ENCODE measurements around the gene TWNK.

Gene TWNK

DNA sequence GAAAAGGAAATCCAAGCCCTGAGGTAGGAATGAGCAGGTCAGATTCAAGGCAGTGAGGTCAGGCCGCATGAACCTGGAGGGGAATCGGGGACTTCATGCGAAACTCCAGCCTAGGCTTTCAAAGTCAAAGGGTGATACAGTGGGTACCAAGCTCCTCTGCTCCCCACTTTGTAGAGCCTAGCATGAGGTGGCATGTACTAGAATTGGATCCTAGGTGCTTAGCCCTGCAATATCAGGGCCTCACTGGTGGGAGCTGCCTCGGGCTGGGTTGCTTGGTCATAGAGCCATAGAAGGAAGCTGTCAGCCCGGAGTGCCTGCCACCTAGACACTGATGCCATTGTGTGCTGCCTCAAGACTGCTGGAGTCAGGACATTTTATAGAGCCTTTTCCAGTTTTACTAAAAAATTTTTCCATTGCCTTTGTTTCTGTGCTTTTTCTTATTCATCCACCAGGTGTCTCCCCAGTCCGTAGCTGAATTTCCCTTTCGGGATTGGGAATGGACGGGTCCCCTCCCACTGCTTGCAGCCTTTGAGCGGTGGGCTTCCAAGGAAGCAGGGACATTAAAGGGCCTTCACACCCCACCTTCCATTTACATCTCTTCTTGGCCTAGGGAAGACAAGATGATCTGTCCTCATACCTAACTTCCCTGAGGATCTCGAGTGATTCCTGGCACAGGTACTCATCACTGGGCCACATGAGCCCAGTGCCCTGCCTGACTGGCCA, 6.8 kb downstream of the TWNK start:
- WGBS (ENCODE audit: extremely low coverage, insufficient coverage, insufficient read length) = no CpG with 5 or more reads among the region's 10 CpGs
- H3K18ac ChIP-seq (ENCODE audit: low read length) = no peak overlapping the region
- H3K79me2 ChIP-seq (ENCODE audit: control insufficient read depth, insufficient read depth, low read length, poor library complexity) = peaks cover 16% of the 10 kb centered on the region
- no peak overlapping the region for H3K9ac ChIP-seq (ENCODE audit: low read length)
- H2AK5ac ChIP-seq (ENCODE audit: low read length) = no peak overlapping the region
- no peaks in the 10 kb centered on the region for H3K9me3 ChIP-seq (ENCODE audit: insufficient read depth, low read depth, low read length)
- no peak overlapping the region for H3K27ac ChIP-seq (ENCODE audit: low read depth, low read length)
- H3K79me1 ChIP-seq (ENCODE audit: low read length) = peaks cover 25% of the 10 kb centered on the region
- no peak overlapping the region for H4K12ac ChIP-seq (ENCODE audit: low read depth, low read length)
- H4K91ac ChIP-seq (ENCODE audit: low read depth, low read length) = no peak overlapping the region
- no peaks in the 10 kb centered on the region for H3K27me3 ChIP-seq (ENCODE audit: insufficient read depth, low read length)
- H2BK12ac ChIP-seq (ENCODE audit: low read length) = no peak overlapping the region
- H4K8ac ChIP-seq (ENCODE audit: low read depth, low read length) = no peak overlapping the region
- peaks cover 27 to 30% of the 10 kb centered on the region in 2 experiments for H3K36me3 ChIP-seq (ENCODE audit: control insufficient read depth in 1 of 2, insufficient read depth in 2 of 2, low read length in 2 of 2)
- no peak overlapping the region for H3K4me3 ChIP-seq (ENCODE audit: low read depth, low read length)
- peak in 1 of 2 donors; percentile 61 for DNase-seq
- no peak overlapping the region for H3K23ac ChIP-seq (ENCODE audit: low read length)
- H2AFZ ChIP-seq (ENCODE audit: insufficient read depth, low read length, poor library complexity) = no peak overlapping the region
- no peak overlapping the region for H2BK120ac ChIP-seq (ENCODE audit: insufficient read depth, low read length, poor library complexity)
- peaks cover 13 to 15% of the 10 kb centered on the region in 2 experiments for H3K4me1 ChIP-seq (ENCODE audit: control insufficient read depth in 1 of 2, insufficient read depth in 2 of 2, low read length in 2 of 2)
- H3K4ac ChIP-seq (ENCODE audit: low read depth, low read length) = no peak overlapping the region
- no peak overlapping the region for H3K14ac ChIP-seq (ENCODE audit: low read length)
- no peak overlapping the region for H2BK5ac ChIP-seq (ENCODE audit: low read depth, low read length, poor library complexity)
- no peak overlapping the region for H3K4me2 ChIP-seq (ENCODE audit: low read length)

DNA sequence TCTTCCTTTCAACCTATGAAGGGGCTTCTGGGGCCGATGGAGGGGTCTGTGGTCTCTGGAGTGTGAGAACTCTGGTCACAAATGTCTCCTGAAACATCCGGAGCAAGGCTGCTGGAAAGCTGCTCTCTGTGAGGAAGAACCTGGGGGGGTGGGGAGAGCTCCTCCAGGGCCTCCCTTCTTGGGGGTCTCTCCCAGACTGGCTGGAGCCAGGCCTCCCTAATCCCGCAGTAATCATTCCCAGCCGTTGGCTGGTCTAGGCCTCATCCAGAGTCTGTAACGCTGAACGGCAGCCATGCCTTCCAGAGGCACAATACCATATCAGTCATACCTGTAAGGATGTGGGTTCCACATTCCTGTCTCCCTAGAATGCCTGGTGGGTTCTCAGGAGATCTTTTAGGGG, 7.8 kb downstream of the TWNK start:
- H3K79me1 ChIP-seq (ENCODE audit: low read length) = peaks cover 33% of the 10 kb centered on the region
- no peak overlapping the region for H3K23ac ChIP-seq (ENCODE audit: low read length)
- H3K9me3 ChIP-seq (ENCODE audit: insufficient read depth, low read depth, low read length) = no peaks in the 10 kb centered on the region
- H2AFZ ChIP-seq (ENCODE audit: insufficient read depth, low read length, poor library complexity) = no peak overlapping the region
- no peak overlapping the region for H2AK5ac ChIP-seq (ENCODE audit: low read length)
- no peak overlapping the region for H2BK5ac ChIP-seq (ENCODE audit: low read depth, low read length, poor library complexity)
- H3K4me2 ChIP-seq (ENCODE audit: low read length) = no peak overlapping the region
- no peak overlapping the region for H4K8ac ChIP-seq (ENCODE audit: low read depth, low read length)
- H3K4ac ChIP-seq (ENCODE audit: low read depth, low read length) = no peak overlapping the region
- H3K36me3 ChIP-seq (ENCODE audit: control insufficient read depth in 1 of 2, insufficient read depth in 2 of 2, low read length in 2 of 2) = peaks cover 22% of the 10 kb centered on the region in 2 experiments
- no peak overlapping the region for H2BK120ac ChIP-seq (ENCODE audit: insufficient read depth, low read length, poor library complexity)
- peaks cover 13 to 15% of the 10 kb centered on the region in 2 experiments for H3K4me1 ChIP-seq (ENCODE audit: control insufficient read depth in 1 of 2, insufficient read depth in 2 of 2, low read length in 2 of 2)
- no peak overlapping the region for H3K18ac ChIP-seq (ENCODE audit: low read length)
- H4K12ac ChIP-seq (ENCODE audit: low read depth, low read length) = no peak overlapping the region
- no peak overlapping the region for H3K9ac ChIP-seq (ENCODE audit: low read length)
- no peak overlapping the region for H2BK12ac ChIP-seq (ENCODE audit: low read length)
- H4K91ac ChIP-seq (ENCODE audit: low read depth, low read length) = no peak overlapping the region
- H3K27me3 ChIP-seq (ENCODE audit: insufficient read depth, low read length) = no peaks in the 10 kb centered on the region
- WGBS (ENCODE audit: extremely low coverage, insufficient coverage, insufficient read length) = no CpG with 5 or more reads among the region's 6 CpGs
- DNase-seq = no peak
- no peak overlapping the region for H3K4me3 ChIP-seq (ENCODE audit: low read depth, low read length)
- no peak overlapping the region for H3K27ac ChIP-seq (ENCODE audit: low read depth, low read length)
- no peak overlapping the region for H3K14ac ChIP-seq (ENCODE audit: low read length)
- H3K79me2 ChIP-seq (ENCODE audit: control insufficient read depth, insufficient read depth, low read length, poor library complexity) = peaks cover 24% of the 10 kb centered on the region

DNA sequence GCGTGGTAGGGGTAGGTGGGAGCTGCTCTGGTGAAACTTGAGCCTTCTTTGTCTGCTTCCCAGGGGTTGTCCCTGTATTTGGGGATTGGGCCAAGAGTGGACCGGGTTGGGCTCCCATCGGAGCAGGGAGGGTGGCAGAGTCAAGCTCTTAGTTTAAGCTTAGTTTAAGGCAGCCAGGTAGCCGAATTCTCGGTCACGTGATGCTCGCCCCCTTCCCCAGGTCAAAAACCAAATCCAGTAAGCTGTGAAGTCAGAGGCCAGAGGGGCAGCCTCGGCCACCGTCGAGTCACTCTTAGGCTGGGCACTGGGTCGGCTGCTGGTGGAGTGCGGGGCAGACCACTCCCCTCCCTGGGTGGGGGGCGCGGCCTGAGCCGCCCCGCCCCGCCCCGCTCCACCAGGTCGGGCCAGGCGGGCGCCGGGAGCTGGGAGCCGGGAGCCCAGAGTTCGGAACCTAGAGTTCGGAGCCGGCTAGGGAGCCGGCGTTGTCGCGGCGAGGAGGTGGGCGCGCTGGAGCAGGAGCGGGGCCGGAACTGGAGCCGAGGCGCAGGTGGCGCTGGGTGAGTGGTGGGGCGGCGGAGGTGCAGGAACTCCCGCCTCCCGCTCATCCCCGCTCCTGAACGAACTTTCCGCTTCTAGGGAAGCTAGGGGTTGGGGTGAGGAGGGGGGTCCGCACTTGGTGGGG, 9.5 kb downstream of the TWNK start:
- peak overlapping the region; percentile 96 for H3K27ac ChIP-seq (ENCODE audit: low read depth, low read length)
- peak overlapping the region; percentile 88 for H3K18ac ChIP-seq (ENCODE audit: low read length)
- H4K8ac ChIP-seq (ENCODE audit: low read depth, low read length) = peak overlapping the region; percentile 87
- H3K79me2 ChIP-seq (ENCODE audit: control insufficient read depth, insufficient read depth, low read length, poor library complexity) = peaks cover 35% of the 10 kb centered on the region
- peak overlapping the region; percentile 89 for H4K12ac ChIP-seq (ENCODE audit: low read depth, low read length)
- peak; percentile 64 to 72 for DNase-seq
- H3K9me3 ChIP-seq (ENCODE audit: insufficient read depth, low read depth, low read length) = no peaks in the 10 kb centered on the region
- H3K4me2 ChIP-seq (ENCODE audit: low read length) = peak overlapping the region; percentile 93
- H3K9ac ChIP-seq (ENCODE audit: low read length) = peak overlapping the region; percentile 79
- no peak overlapping the region for H2BK120ac ChIP-seq (ENCODE audit: insufficient read depth, low read length, poor library complexity)
- peaks cover 21 to 24% of the 10 kb centered on the region in 2 experiments for H3K4me1 ChIP-seq (ENCODE audit: control insufficient read depth in 1 of 2, insufficient read depth in 2 of 2, low read length in 2 of 2)
- H2BK12ac ChIP-seq (ENCODE audit: low read length) = peak overlapping the region; percentile 1
- no CpG with 5 or more reads among the region's 46 CpGs for WGBS (ENCODE audit: extremely low coverage, insufficient coverage, insufficient read length)
- H2AFZ ChIP-seq (ENCODE audit: insufficient read depth, low read length, poor library complexity) = peak overlapping the region; percentile 95
- peak overlapping the region; percentile 32 for H2BK5ac ChIP-seq (ENCODE audit: low read depth, low read length, poor library complexity)
- H3K14ac ChIP-seq (ENCODE audit: low read length) = peak overlapping the region; percentile 88
- no peaks in the 10 kb centered on the region for H3K27me3 ChIP-seq (ENCODE audit: insufficient read depth, low read length)
- H4K91ac ChIP-seq (ENCODE audit: low read depth, low read length) = peak overlapping the region; percentile 97
- H3K79me1 ChIP-seq (ENCODE audit: low read length) = peaks cover 37% of the 10 kb centered on the region
- H3K4me3 ChIP-seq (ENCODE audit: low read depth, low read length) = peak overlapping the region; percentile 81
- H3K36me3 ChIP-seq (ENCODE audit: control insufficient read depth in 1 of 2, insufficient read depth in 2 of 2, low read length in 2 of 2) = peaks cover 9 to 10% of the 10 kb centered on the region in 2 experiments
- no peak overlapping the region for H3K23ac ChIP-seq (ENCODE audit: low read length)
- H3K4ac ChIP-seq (ENCODE audit: low read depth, low read length) = peak overlapping the region; percentile 26
- peak overlapping the region; percentile 0 for H2AK5ac ChIP-seq (ENCODE audit: low read length)

DNA sequence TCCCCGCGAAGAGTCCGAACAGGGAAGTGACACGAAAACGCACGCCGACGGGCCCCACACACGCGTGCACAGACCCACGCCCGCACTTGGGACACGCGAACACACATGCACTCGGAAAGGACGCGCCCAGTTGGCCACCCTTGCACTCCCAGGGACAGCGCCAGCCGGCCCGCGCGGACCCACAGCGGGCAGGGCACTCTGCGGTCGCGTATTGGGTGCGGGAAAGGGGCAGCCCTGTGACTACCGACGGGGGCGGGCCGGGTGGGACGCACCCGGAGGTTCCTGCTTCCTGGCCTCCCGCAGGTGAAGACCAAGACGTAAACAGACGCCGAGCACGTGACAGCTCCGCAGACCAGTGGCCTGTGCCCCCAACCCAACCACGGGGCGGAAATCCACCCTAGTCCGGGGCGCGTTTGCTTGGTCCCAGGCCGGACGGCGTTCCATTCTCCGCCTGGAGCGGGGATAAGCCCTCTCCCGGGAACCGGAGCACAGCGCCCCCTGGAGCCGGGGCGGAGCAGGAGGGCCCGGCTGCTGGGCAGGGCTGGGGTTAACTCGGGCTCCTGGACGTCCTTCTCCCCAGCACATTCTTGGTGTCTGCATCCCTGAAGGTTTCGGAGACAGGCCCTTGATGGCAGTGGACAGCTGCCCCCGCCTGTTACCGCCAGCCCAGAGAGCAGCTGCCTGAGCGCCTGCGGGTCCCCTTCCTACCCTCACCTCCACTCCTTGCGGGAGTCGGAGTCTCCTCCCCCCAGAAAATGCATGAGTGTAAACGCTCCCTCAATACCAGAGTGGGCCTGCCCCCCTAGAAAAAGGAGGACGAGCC, 10.2 kb downstream of the TWNK start:
- no peaks in the 10 kb centered on the region for H3K9me3 ChIP-seq (ENCODE audit: insufficient read depth, low read depth, low read length)
- peak overlapping the region; percentile 95 for H2AFZ ChIP-seq (ENCODE audit: insufficient read depth, low read length, poor library complexity)
- peaks cover 35% of the 10 kb centered on the region for H3K79me2 ChIP-seq (ENCODE audit: control insufficient read depth, insufficient read depth, low read length, poor library complexity)
- H3K18ac ChIP-seq (ENCODE audit: low read length) = peak overlapping the region; percentile 89
- peaks cover 12 to 16% of the 10 kb centered on the region in 2 experiments for H3K36me3 ChIP-seq (ENCODE audit: control insufficient read depth in 1 of 2, insufficient read depth in 2 of 2, low read length in 2 of 2)
- peak overlapping the region; percentile 90 for H2BK5ac ChIP-seq (ENCODE audit: low read depth, low read length, poor library complexity)
- peaks cover 37% of the 10 kb centered on the region for H3K79me1 ChIP-seq (ENCODE audit: low read length)
- H3K23ac ChIP-seq (ENCODE audit: low read length) = no peak overlapping the region
- peak overlapping the region; percentile 79 for H3K9ac ChIP-seq (ENCODE audit: low read length)
- DNase-seq = peak; percentile 87 to 92
- H4K91ac ChIP-seq (ENCODE audit: low read depth, low read length) = peak overlapping the region; percentile 97
- H3K27me3 ChIP-seq (ENCODE audit: insufficient read depth, low read length) = no peaks in the 10 kb centered on the region
- no CpG with 5 or more reads among the region's 66 CpGs for WGBS (ENCODE audit: extremely low coverage, insufficient coverage, insufficient read length)
- H4K12ac ChIP-seq (ENCODE audit: low read depth, low read length) = peak overlapping the region; percentile 89
- peak overlapping the region; percentile 96 for H3K27ac ChIP-seq (ENCODE audit: low read depth, low read length)
- H3K4me3 ChIP-seq (ENCODE audit: low read depth, low read length) = peak overlapping the region; percentile 81
- H2BK120ac ChIP-seq (ENCODE audit: insufficient read depth, low read length, poor library complexity) = peak overlapping the region; percentile 57
- H3K14ac ChIP-seq (ENCODE audit: low read length) = peak overlapping the region; percentile 88
- H3K4me1 ChIP-seq (ENCODE audit: control insufficient read depth in 1 of 2, insufficient read depth in 2 of 2, low read length in 2 of 2) = peaks cover 21 to 24% of the 10 kb centered on the region in 2 experiments
- H4K8ac ChIP-seq (ENCODE audit: low read depth, low read length) = peak overlapping the region; percentile 87
- peak overlapping the region; percentile 77 for H3K4ac ChIP-seq (ENCODE audit: low read depth, low read length)
- peak overlapping the region; percentile 93 for H3K4me2 ChIP-seq (ENCODE audit: low read length)
- peak overlapping the region; percentile 63 for H2BK12ac ChIP-seq (ENCODE audit: low read length)
- peak overlapping the region; percentile 61 for H2AK5ac ChIP-seq (ENCODE audit: low read length)
